ENCODE results near the gene SEMA4A.

SEMA4A gene

DNA sequence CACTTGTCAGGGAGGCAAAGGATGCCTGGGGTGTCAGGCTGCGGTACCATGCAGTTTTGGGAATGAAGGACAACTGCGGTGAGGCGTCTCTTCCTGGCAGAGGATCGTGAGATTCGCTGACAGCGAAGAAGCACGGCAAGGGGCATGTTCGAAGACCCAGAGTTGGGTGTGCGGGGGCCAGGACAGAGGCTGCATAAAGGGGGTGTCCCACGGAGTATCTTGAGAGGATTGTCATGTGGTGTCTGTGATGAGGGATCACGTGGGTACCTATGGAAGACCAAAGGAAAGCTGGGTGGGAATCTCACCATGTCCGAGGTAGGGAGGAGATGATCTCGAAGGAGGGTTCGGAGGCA, 40.9 kb downstream of the SEMA4A start:
- no peaks in the 10 kb centered on the region for H4K20me1 ChIP-seq (ENCODE audit: control insufficient read depth, insufficient read depth, low read depth, low read length)
- 0 out of 2 replicates have a peak overlapping the region, but pooled peaks have one; percentile 10 for H3K27ac ChIP-seq (ENCODE audit: low read depth, low read length)

DNA sequence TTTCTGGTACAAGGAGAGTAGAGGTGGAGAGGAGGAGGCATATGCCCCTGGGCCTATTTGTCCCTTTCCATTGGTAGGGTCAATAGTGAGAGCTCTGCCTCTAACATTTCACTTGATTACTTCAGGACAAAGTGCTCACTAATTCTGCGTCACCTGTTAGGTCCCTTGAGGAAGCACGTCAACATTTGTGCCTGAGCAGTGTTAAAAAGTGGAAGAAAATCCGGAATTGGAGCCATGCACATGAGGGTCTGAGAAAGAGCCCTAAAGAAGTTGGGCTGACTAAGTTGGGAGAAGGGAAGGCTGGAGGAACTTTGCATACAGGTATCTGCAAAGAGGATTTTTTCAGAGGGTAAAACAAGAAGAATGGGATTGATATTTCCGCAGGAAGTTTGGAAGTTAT, 42.5 kb downstream of the SEMA4A start:
- no peak overlapping the region for H3K27ac ChIP-seq (ENCODE audit: low read depth, low read length)
- peak overlapping the region; percentile 27; the same call in 1 of the 2 replicates for H3K4me3 ChIP-seq (ENCODE audit: low read length)
- TF ChIP-seq, protein P1, sequence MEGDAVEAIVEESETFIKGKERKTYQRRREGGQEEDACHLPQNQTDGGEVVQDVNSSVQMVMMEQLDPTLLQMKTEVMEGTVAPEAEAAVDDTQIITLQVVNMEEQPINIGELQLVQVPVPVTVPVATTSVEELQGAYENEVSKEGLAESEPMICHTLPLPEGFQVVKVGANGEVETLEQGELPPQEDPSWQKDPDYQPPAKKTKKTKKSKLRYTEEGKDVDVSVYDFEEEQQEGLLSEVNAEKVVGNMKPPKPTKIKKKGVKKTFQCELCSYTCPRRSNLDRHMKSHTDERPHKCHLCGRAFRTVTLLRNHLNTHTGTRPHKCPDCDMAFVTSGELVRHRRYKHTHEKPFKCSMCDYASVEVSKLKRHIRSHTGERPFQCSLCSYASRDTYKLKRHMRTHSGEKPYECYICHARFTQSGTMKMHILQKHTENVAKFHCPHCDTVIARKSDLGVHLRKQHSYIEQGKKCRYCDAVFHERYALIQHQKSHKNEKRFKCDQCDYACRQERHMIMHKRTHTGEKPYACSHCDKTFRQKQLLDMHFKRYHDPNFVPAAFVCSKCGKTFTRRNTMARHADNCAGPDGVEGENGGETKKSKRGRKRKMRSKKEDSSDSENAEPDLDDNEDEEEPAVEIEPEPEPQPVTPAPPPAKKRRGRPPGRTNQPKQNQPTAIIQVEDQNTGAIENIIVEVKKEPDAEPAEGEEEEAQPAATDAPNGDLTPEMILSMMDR (IDR thresholded peaks at IDR 0.05; ENCODE audit: low read depth, low read length, poor library complexity, severe bottlenecking): no peak
- no peak for TF ChIP-seq EZH2phosphoT487 (IDR thresholded peaks at IDR 0.05; ENCODE audit: borderline replicate concordance, low read length)
- H3K9me3 ChIP-seq (ENCODE audit: control insufficient read depth, insufficient read depth, low read length): no peaks in the 10 kb centered on the region
- no peaks in the 10 kb centered on the region for H3F3A ChIP-seq (ENCODE audit: control insufficient read depth, insufficient read depth)
- H3K27me3 ChIP-seq (ENCODE audit: control insufficient read depth, low read length): no peaks in the 10 kb centered on the region
- no peaks in the 10 kb centered on the region for H3K9me2 ChIP-seq (replicated peaks; ENCODE audit: control insufficient read depth, low read length)
- peaks cover 36% of the 10 kb centered on the region for H3K36me3 ChIP-seq (ENCODE audit: control insufficient read depth, low read length)
- H3K79me2 ChIP-seq (ENCODE audit: control insufficient read depth, low read length): peaks cover 64% of the 10 kb centered on the region
- H3K4me1 ChIP-seq (ENCODE audit: control insufficient read depth, low read length): peaks cover 25% of the 10 kb centered on the region
- no peaks in the 10 kb centered on the region for H4K20me1 ChIP-seq (ENCODE audit: control insufficient read depth, insufficient read depth, low read depth, low read length)
- H3K4me2 ChIP-seq (ENCODE audit: low read length): peak overlapping the region; percentile 43

More for the DNA sequence above, 40.9 kb downstream of the SEMA4A start:
- peaks cover 25% of the 10 kb centered on the region for H3K4me1 ChIP-seq (ENCODE audit: control insufficient read depth, low read length)
- peaks cover 56% of the 10 kb centered on the region for H3K79me2 ChIP-seq (ENCODE audit: control insufficient read depth, low read length)
- no peaks in the 10 kb centered on the region for H3F3A ChIP-seq (ENCODE audit: control insufficient read depth, insufficient read depth)
- H3K9me3 ChIP-seq (ENCODE audit: control insufficient read depth, insufficient read depth, low read length): no peaks in the 10 kb centered on the region; the same call in 1 of the 2 replicates
- H3K4me2 ChIP-seq (ENCODE audit: low read length): peak overlapping the region; percentile 69
- H3K4me3 ChIP-seq (ENCODE audit: low read length): peak overlapping the region; percentile 94
- peaks cover 22% of the 10 kb centered on the region for H3K36me3 ChIP-seq (ENCODE audit: control insufficient read depth, low read length)
- TF ChIP-seq, protein P1 (IDR thresholded peaks at IDR 0.05; ENCODE audit: low read depth, low read length, poor library complexity, severe bottlenecking): no peak
- no peak for TF ChIP-seq EZH2phosphoT487 (IDR thresholded peaks at IDR 0.05; ENCODE audit: borderline replicate concordance, low read length)
- H3K27me3 ChIP-seq (ENCODE audit: control insufficient read depth, low read length): no peaks in the 10 kb centered on the region
- no peaks in the 10 kb centered on the region for H3K9me2 ChIP-seq (replicated peaks; ENCODE audit: control insufficient read depth, low read length)

DNA sequence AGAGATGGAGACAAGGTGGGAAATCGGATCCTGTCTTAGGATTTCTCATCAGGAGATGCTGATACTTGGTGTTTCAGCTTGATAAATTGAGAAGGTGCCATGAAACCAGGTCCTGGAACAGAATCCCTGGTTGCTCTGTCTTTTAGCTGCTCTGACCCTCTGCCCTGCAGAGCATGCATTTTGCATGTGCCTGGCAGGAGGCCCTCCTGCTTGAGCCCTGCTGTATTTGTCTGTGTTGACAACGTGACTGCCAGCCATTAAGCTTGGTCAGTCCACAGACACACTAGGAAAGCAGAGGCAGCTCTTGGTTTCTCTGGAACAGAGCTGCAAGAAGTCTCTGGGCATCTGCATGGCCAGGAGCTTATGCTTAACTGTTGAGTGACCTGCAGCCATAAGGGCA, 43.1 kb downstream of the SEMA4A start:
- 0 out of 2 replicates have a peak, but pooled peaks cover 4% of the 10 kb centered on the region for H4K20me1 ChIP-seq (ENCODE audit: control insufficient read depth, insufficient read depth, low read depth, low read length)
- H3K27me3 ChIP-seq (ENCODE audit: control insufficient read depth, low read length): no peaks in the 10 kb centered on the region

More for the DNA sequence above, 43.1 kb downstream of the SEMA4A start:
- Histone ChIP-seq H3F3A (ENCODE audit: control insufficient read depth, insufficient read depth) (no peaks in the 10 kb centered on the region), H3K9me3 (ENCODE audit: control insufficient read depth, insufficient read depth, low read length) (no peaks in the 10 kb centered on the region), H3K4me3 (ENCODE audit: low read length) (no peak overlapping the region), H3K36me3 (ENCODE audit: control insufficient read depth, low read length) (peaks cover 41% of the 10 kb centered on the region), H3K79me2 (ENCODE audit: control insufficient read depth, low read length) (peaks cover 67% of the 10 kb centered on the region), H3K4me2 (ENCODE audit: low read length) (no peak overlapping the region), H3K9me2 (replicated peaks; ENCODE audit: control insufficient read depth, low read length) (no peaks in the 10 kb centered on the region), H3K4me1 (ENCODE audit: control insufficient read depth, low read length) (peaks cover 29% of the 10 kb centered on the region), H3K27ac (ENCODE audit: low read depth, low read length) (no peak overlapping the region)
- no peak for TF ChIP-seq EZH2phosphoT487 (IDR thresholded peaks at IDR 0.05; ENCODE audit: borderline replicate concordance, low read length)
- TF ChIP-seq, protein P1 (IDR thresholded peaks at IDR 0.05; ENCODE audit: low read depth, low read length, poor library complexity, severe bottlenecking): no peak

Data from DOHH2 (cell line).